Skeletal muscle satellite cell (primary cell): Measurements from ENCODE around the gene FRMPD2.

Experiments used
- H3K27me3 ChIP-seq: 2 replicates; pipeline ENCODE4 v1.7.0; 2013; ENCODE audit warnings: low read length; ENCODE audit not compliant: control insufficient read depth, insufficient read depth
- H3K36me3 ChIP-seq: 2 replicates; pipeline ENCODE4 v1.7.0; 2013; ENCODE audit warnings: mild to moderate bottlenecking, control low read depth, low read length; ENCODE audit not compliant: insufficient read depth
- H3K4me1 ChIP-seq: 2 replicates; pipeline ENCODE4 v1.7.0; 2013; ENCODE audit warnings: low read length; ENCODE audit not compliant: control insufficient read depth, insufficient read depth
- H3K4me2 ChIP-seq: 2 replicates; pipeline ENCODE4 v1.7.0; 2013; ENCODE audit warnings: mild to moderate bottlenecking, low read length
- H3K4me3 ChIP-seq: 2 replicates; pipeline ENCODE4 v1.7.0; 2013; ENCODE audit warnings: low read length
- H3K9ac ChIP-seq: 2 replicates; pipeline ENCODE4 v1.7.0; 2013; ENCODE audit warnings: mild to moderate bottlenecking, low read depth, low read length, moderate library complexity
- H3K9me3 ChIP-seq: replicated peaks from 2 replicates; pipeline ENCODE4 v1.7.0; 2013; ENCODE audit warnings: mild to moderate bottlenecking, control low read depth, low read length

FRMPD2 gene

GRCh38 chr10:48210391-48210790 lies 64.1 kb downstream of the FRMPD2 start:
- H3K4me3 ChIP-seq, result no peak overlapping the region
- H3K27me3 ChIP-seq, result peaks cover 60% of the 10 kb centered on the region
- H3K4me2 ChIP-seq, result no peak overlapping the region
- no peak overlapping the region for H3K9ac ChIP-seq
- H3K9me3 ChIP-seq, result no peaks in the 10 kb centered on the region
- no peaks in the 10 kb centered on the region for H3K4me1 ChIP-seq
- no peaks in the 10 kb centered on the region for H3K36me3 ChIP-seq

- Histone ChIP-seq H3K36me3 (no peaks in the 10 kb centered on the region), H3K9ac (no peak overlapping the region), H3K4me1 (no peaks in the 10 kb centered on the region), H3K9me3 (no peaks in the 10 kb centered on the region), H3K27me3 (peaks cover 60% of the 10 kb centered on the region), H3K4me2 (no peak overlapping the region), H3K4me3 (no peak overlapping the region)
These were observed 65.3 kb downstream of the FRMPD2 start for GRCh38 chr10:48209241-48209640.

GRCh38 chr10:48207853-48208252 lies 66.6 kb downstream of the FRMPD2 start:
- no peak overlapping the region for H3K4me3 ChIP-seq
- no peaks in the 10 kb centered on the region for H3K36me3 ChIP-seq
- peaks cover 57% of the 10 kb centered on the region for H3K27me3 ChIP-seq
- no peaks in the 10 kb centered on the region for H3K4me1 ChIP-seq
- no peak overlapping the region for H3K9ac ChIP-seq
- no peak overlapping the region for H3K4me2 ChIP-seq
- H3K9me3 ChIP-seq, result no peaks in the 10 kb centered on the region

GRCh38 chr10:48206482-48207250 lies 67.8 kb downstream of the FRMPD2 start:
- Histone ChIP-seq H3K4me2 (no peak overlapping the region), H3K4me1 (no peaks in the 10 kb centered on the region), H3K9me3 (no peaks in the 10 kb centered on the region), H3K36me3 (no peaks in the 10 kb centered on the region), H3K9ac (no peak overlapping the region), H3K4me3 (no peak overlapping the region), H3K27me3 (peaks cover 47% of the 10 kb centered on the region)

- no peaks in the 10 kb centered on the region for H3K4me1 ChIP-seq
- peaks cover 41% of the 10 kb centered on the region for H3K27me3 ChIP-seq
- H3K4me3 ChIP-seq, result no peak overlapping the region
- no peak overlapping the region for H3K9ac ChIP-seq
- no peaks in the 10 kb centered on the region for H3K36me3 ChIP-seq
- no peaks in the 10 kb centered on the region for H3K9me3 ChIP-seq
- H3K4me2 ChIP-seq, result no peak overlapping the region
These were observed 68.6 kb downstream of the FRMPD2 start for GRCh38 chr10:48205918-48206317.

- H3K4me3 ChIP-seq, result no peak overlapping the region
- H3K9me3 ChIP-seq, result no peaks in the 10 kb centered on the region
- H3K4me1 ChIP-seq, result no peaks in the 10 kb centered on the region
- H3K27me3 ChIP-seq, result peaks cover 14% of the 10 kb centered on the region
- H3K9ac ChIP-seq, result no peak overlapping the region
- H3K4me2 ChIP-seq, result no peak overlapping the region
- H3K36me3 ChIP-seq, result no peaks in the 10 kb centered on the region
These were observed 74.7 kb downstream of the FRMPD2 start for GRCh38 chr10:48199580-48200377.

GRCh38 chr10:48197236-48197899 lies 77.1 kb downstream of the FRMPD2 start:
- Histone ChIP-seq H3K36me3 (no peaks in the 10 kb centered on the region), H3K9me3 (no peaks in the 10 kb centered on the region), H3K4me1 (no peaks in the 10 kb centered on the region), H3K27me3 (peaks cover 25% of the 10 kb centered on the region), H3K9ac (no peak overlapping the region), H3K4me2 (no peak overlapping the region), H3K4me3 (no peak overlapping the region)

GRCh38 chr10:48195803-48196202 lies 78.7 kb downstream of the FRMPD2 start:
- no peaks in the 10 kb centered on the region for H3K36me3 ChIP-seq
- H3K4me2 ChIP-seq, result no peak overlapping the region
- peaks cover 26% of the 10 kb centered on the region for H3K27me3 ChIP-seq
- no peaks in the 10 kb centered on the region for H3K4me1 ChIP-seq
- H3K9me3 ChIP-seq, result no peaks in the 10 kb centered on the region
- H3K4me3 ChIP-seq, result no peak overlapping the region
- H3K9ac ChIP-seq, result no peak overlapping the region

- Histone ChIP-seq H3K9ac (no peak overlapping the region), H3K4me1 (no peaks in the 10 kb centered on the region), H3K27me3 (peaks cover 29% of the 10 kb centered on the region), H3K36me3 (no peaks in the 10 kb centered on the region), H3K9me3 (no peaks in the 10 kb centered on the region), H3K4me2 (no peak overlapping the region), H3K4me3 (no peak overlapping the region)
These were observed 79.7 kb downstream of the FRMPD2 start for GRCh38 chr10:48194830-48195229.

- Histone ChIP-seq H3K9ac (no peak overlapping the region), H3K9me3 (no peaks in the 10 kb centered on the region), H3K27me3 (peaks cover 29% of the 10 kb centered on the region)
These were observed 80.9 kb downstream of the FRMPD2 start for GRCh38 chr10:48193556-48193955.

GRCh38 chr10:48192881-48193450 lies 81.5 kb downstream of the FRMPD2 start:
- Histone ChIP-seq H3K9ac (no peak overlapping the region), H3K36me3 (no peaks in the 10 kb centered on the region), H3K4me3 (no peak overlapping the region), H3K4me1 (no peaks in the 10 kb centered on the region), H3K27me3 (peaks cover 29% of the 10 kb centered on the region), H3K9me3 (no peaks in the 10 kb centered on the region), H3K4me2 (no peak overlapping the region)

More at GRCh38 chr10:48193556-48193955, 80.9 kb downstream of the FRMPD2 start:
- Histone ChIP-seq H3K4me3 (no peak overlapping the region), H3K4me2 (no peak overlapping the region), H3K4me1 (no peaks in the 10 kb centered on the region), H3K36me3 (no peaks in the 10 kb centered on the region)
